ENCODE data around the gene CD99. TPM values are rescaled to one million over a fixed set of nuclear protein-coding genes. Genes with fewer than 3 reads are reported as not detected.

The CD99 gene
- polyA plus RNA-seq, 4 donors, result 101 to 307 (median 183) TPM

DNA sequence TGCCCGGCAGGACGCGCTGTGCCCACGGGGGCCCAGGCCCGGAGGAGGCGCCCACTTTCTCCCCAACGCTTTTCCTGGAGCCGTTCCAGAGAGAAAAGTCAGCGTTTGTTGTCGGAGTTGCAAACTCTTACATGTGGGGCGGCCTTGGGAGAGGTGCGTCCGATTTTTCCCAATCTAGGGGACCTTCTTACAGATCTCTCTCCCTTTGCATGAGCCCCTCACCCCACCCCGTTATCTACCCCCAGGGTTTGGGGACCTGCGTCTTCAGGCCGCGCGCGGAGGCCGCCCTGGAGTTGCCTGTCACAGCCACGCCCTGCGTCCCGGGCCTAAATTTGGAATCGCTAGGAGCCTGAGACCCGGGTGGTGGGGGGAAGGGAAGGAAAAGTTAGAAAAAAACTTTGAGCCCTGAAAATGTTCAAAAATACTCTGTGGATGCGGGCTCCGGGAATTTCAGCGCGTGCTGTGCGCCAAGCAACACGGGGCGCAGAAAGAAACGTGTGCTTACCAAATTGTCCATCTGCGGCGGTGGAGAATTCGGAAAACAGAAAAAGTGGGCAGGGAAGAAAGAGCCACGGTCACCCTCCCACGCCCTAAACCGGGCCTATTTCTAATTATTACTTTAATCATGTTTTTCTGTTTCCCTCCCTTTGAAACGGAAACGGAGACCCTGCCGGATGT is 587 bp downstream of the CD99 start:
- Histone ChIP-seq H3K9me3 (ENCODE audit: control insufficient read depth in 2 of 2, insufficient read depth in 1 of 2, low read depth in 1 of 2, low read length in 1 of 2) (no peaks in the 10 kb centered on the region), H3K4me3 (ENCODE audit: low read depth in 1 of 3, low read length in 3 of 3) (peak overlapping the region; percentile 73 to 91 (median 83)), H3K27ac (ENCODE audit: low read depth in 1 of 3, low read length in 2 of 3) (peak overlapping the region; percentile 69 to 93 (median 91)), H3K4me1 (ENCODE audit: control insufficient read depth in 3 of 3, insufficient read depth in 2 of 3, low read depth in 1 of 3, low read length in 2 of 3) (peaks cover 6 to 17% (median 16%) of the 10 kb centered on the region in 3 donors), H3K36me3 (ENCODE audit: control insufficient read depth in 3 of 3, insufficient read depth in 2 of 3, low read depth in 1 of 3, low read length in 3 of 3) (peaks cover 0 to 8% (median 0%) of the 10 kb centered on the region in 3 donors), H3K27me3 (ENCODE audit: control insufficient read depth in 3 of 3, insufficient read depth in 3 of 3, low read length in 3 of 3) (no peaks in the 10 kb centered on the region)
- DNase-seq (no peak), FAIRE-seq (no peak)
- WGBS, 3 donors, result 0% methylated on average over 38 to 42 of the region's 42 CpGs

DNA sequence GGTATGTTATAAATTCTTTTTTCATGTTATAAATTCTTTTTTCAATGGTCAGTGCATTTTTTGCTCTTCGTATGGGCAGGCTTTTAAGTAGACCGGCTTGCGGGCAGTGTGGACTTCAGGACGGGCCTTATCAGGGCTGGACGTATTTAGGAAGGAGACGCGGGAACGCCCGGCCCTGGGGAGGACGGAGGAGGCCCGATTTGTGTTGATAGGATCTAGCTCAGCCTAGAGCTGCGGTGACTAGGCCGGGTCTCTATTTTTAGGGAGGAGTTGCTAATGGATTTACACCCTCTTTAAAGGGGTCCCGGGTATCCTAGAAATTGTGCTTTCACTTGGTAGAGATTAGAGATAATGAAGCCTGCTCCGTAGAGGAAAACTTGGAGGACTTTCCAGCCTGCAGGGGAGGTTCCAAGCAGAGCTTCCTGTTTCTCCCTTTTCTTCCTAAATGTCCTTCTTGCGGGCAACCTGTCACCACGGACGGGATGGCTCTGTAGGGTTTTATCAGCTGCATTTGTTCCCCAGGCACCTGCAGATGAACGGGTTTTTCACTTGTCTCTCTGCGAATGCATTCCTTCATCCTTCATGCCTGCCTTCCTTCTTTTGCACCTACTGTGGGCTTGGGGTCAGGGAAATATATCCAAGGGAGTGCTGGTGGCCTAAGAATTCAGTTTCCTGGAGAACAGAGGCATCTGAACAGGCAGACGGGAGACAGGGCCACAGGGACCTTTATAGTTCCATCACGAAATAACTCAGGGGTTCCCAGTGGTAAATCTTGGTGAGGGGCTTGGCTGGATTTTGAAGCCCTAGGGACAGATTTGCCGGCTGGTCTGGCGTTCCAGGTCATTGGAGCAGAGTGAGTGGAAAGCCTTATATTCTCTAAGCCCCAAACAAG is 1.4 kb downstream of the CD99 start:
- no peaks in the 10 kb centered on the region for H3K9me3 ChIP-seq (ENCODE audit: control insufficient read depth in 2 of 2, insufficient read depth in 1 of 2, low read depth in 1 of 2, low read length in 1 of 2)
- peak overlapping the region; percentile 73 to 91 (median 83) for H3K4me3 ChIP-seq (ENCODE audit: low read depth in 1 of 3, low read length in 3 of 3)
- peaks cover 6 to 20% (median 17%) of the 10 kb centered on the region in 3 donors for H3K4me1 ChIP-seq (ENCODE audit: control insufficient read depth in 3 of 3, insufficient read depth in 2 of 3, low read depth in 1 of 3, low read length in 2 of 3)
- no peak for FAIRE-seq
- peak overlapping the region in 1 of 3 donors; percentile 93 for H3K27ac ChIP-seq (ENCODE audit: low read depth in 1 of 3, low read length in 2 of 3)
- no peaks in the 10 kb centered on the region for H3K27me3 ChIP-seq (ENCODE audit: control insufficient read depth in 3 of 3, insufficient read depth in 3 of 3, low read length in 3 of 3)
- H3K36me3 ChIP-seq (ENCODE audit: control insufficient read depth in 3 of 3, insufficient read depth in 2 of 3, low read depth in 1 of 3, low read length in 3 of 3), result peaks cover 0 to 15% (median 0%) of the 10 kb centered on the region in 3 donors
- DNase-seq, result peak; percentile 48 to 52
- 3 to 7% (median 7%) methylated on average over 24 of the region's 24 CpGs for WGBS, 3 donors

DNA sequence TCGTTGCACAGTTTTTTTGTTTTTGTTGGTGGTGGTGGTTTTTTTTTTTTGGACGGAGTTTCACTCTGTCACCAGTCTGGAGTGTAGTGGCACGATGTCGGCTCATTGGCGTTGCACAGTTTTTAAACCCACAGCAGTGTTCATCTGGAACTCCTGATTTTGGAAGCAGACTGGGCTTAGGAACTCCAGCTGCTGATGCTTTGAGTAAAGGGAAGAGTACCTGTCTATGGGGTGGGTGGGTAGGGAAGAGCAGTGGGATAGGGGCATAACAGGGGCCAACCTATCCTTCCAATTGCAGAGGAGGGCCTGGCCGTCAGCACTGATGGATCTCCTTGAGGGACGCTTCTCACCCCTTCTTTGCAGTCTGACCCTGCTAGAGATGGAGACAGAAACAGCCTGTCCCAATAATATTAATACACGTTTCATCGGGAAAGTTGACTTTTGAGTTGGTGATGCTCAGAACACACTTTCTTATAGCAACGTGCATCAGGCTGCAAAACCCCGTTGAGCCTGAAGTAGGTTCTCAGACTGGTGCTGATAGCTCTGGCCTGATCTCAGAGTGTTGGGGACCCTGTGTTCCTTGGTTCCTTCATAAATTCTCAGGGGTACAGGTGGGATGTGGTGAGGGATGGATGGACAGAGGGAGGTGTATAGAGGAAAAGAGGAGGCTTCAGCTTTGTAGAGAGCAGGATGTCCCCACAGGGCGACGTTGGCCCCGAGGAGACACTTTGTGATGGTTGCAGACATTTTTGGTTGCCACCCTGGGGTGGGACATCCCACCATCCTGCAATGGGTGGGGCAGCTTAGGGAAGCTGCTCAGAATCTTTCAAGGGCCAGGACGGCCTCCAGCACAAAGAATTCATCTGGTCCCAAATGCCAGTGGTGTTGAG is 2.3 kb downstream of the CD99 start:
- WGBS, 3 donors, result 25 to 51% (median 43%) methylated on average over 15 of the region's 15 CpGs
- Histone ChIP-seq H3K27me3 (ENCODE audit: control insufficient read depth in 3 of 3, insufficient read depth in 3 of 3, low read length in 3 of 3) (no peaks in the 10 kb centered on the region), H3K4me3 (ENCODE audit: low read depth in 1 of 3, low read length in 3 of 3) (peak overlapping the region in 2 of 3 donors; percentile 73 to 91), H3K4me1 (ENCODE audit: control insufficient read depth in 3 of 3, insufficient read depth in 2 of 3, low read depth in 1 of 3, low read length in 2 of 3) (peaks cover 6 to 20% (median 17%) of the 10 kb centered on the region in 3 donors), H3K9me3 (ENCODE audit: control insufficient read depth in 2 of 2, insufficient read depth in 1 of 2, low read depth in 1 of 2, low read length in 1 of 2) (no peaks in the 10 kb centered on the region), H3K27ac (ENCODE audit: low read depth in 1 of 3, low read length in 2 of 3) (peak overlapping the region in 2 of 3 donors; percentile 34 to 93), H3K36me3 (ENCODE audit: control insufficient read depth in 3 of 3, insufficient read depth in 2 of 3, low read depth in 1 of 3, low read length in 3 of 3) (peaks cover 0 to 19% (median 0%) of the 10 kb centered on the region in 3 donors)
- no peak for FAIRE-seq
- peak in 1 of 2 donors; percentile 5 for DNase-seq

DNA sequence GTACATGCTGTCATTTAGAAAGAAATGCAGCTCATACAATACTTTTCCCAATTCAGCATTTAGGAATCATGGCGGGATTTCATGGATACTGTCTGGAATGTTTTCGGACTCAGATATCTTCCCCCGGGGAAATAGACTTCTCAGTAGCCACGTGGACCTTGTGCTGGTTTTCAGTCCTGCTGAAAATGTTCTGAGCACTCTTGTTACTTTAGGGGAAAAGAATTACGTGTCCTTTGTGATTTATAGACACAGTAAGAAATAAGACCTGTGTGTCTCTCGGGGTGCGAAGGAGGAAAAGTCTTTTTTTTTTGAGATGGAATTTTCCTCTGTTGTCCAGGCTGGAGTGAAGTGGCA is 3.8 kb downstream of the CD99 start:
- H3K27me3 ChIP-seq (ENCODE audit: control insufficient read depth in 3 of 3, insufficient read depth in 3 of 3, low read length in 3 of 3), result no peaks in the 10 kb centered on the region
- H3K4me3 ChIP-seq (ENCODE audit: low read depth in 1 of 3, low read length in 3 of 3), result no peak overlapping the region
- H3K9me3 ChIP-seq (ENCODE audit: control insufficient read depth in 2 of 2, insufficient read depth in 1 of 2, low read depth in 1 of 2, low read length in 1 of 2), result no peaks in the 10 kb centered on the region
- no peak overlapping the region for H3K27ac ChIP-seq (ENCODE audit: low read depth in 1 of 3, low read length in 2 of 3)
- H3K36me3 ChIP-seq (ENCODE audit: control insufficient read depth in 3 of 3, insufficient read depth in 2 of 3, low read depth in 1 of 3, low read length in 3 of 3), result peaks cover 0 to 32% (median 0%) of the 10 kb centered on the region in 3 donors
- 59 to 84% (median 68%) methylated on average over 7 of the region's 7 CpGs for WGBS, 3 donors
- FAIRE-seq (no peak), DNase-seq (no peak)
- H3K4me1 ChIP-seq (ENCODE audit: control insufficient read depth in 3 of 3, insufficient read depth in 2 of 3, low read depth in 1 of 3, low read length in 2 of 3), result peaks cover 6 to 20% (median 9%) of the 10 kb centered on the region in 3 donors

DNA sequence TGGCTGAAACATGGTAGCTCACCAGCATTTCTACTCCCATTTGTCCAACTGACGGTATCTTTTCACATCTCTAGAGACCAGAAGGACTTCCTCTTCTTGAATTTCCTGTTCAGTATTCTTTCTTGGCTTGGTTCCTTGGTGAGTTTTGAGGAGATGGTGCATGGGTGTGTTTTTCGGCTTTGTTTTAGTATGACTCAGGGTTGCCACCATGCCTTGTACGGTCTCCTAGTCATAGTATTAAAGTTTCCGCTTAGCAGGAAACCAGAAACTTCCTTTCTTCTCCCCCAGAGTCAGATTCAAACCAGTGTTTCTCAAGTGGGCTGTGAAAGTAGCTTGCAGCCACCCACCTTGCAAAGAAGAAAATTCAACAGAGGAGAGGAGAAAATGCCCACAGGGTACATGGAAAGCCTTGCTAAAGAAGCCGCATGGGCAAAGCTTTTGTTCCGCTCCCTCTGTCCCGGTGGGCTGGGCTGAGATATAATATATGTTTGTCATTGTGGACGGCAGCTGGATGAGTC is 5.7 kb downstream of the CD99 start:
- no peaks in the 10 kb centered on the region for H3K27me3 ChIP-seq (ENCODE audit: control insufficient read depth in 3 of 3, insufficient read depth in 3 of 3, low read length in 3 of 3)
- H3K4me1 ChIP-seq (ENCODE audit: control insufficient read depth in 3 of 3, insufficient read depth in 2 of 3, low read depth in 1 of 3, low read length in 2 of 3), result peaks cover 6 to 20% (median 7%) of the 10 kb centered on the region in 3 donors
- peaks cover 0 to 38% (median 0%) of the 10 kb centered on the region in 3 donors for H3K36me3 ChIP-seq (ENCODE audit: control insufficient read depth in 3 of 3, insufficient read depth in 2 of 3, low read depth in 1 of 3, low read length in 3 of 3)
- FAIRE-seq, result no peak
- no peaks in the 10 kb centered on the region for H3K9me3 ChIP-seq (ENCODE audit: control insufficient read depth in 2 of 2, insufficient read depth in 1 of 2, low read depth in 1 of 2, low read length in 1 of 2)
- WGBS, 3 donors, result 43 to 75% (median 58%) methylated on average over 8 of the region's 8 CpGs
- DNase-seq, result peak in 1 of 2 donors; percentile 52
- H3K27ac ChIP-seq (ENCODE audit: low read depth in 1 of 3, low read length in 2 of 3), result peak overlapping the region in 1 of 3 donors; percentile 33
- H3K4me3 ChIP-seq (ENCODE audit: low read depth in 1 of 3, low read length in 3 of 3), result no peak overlapping the region

DNA sequence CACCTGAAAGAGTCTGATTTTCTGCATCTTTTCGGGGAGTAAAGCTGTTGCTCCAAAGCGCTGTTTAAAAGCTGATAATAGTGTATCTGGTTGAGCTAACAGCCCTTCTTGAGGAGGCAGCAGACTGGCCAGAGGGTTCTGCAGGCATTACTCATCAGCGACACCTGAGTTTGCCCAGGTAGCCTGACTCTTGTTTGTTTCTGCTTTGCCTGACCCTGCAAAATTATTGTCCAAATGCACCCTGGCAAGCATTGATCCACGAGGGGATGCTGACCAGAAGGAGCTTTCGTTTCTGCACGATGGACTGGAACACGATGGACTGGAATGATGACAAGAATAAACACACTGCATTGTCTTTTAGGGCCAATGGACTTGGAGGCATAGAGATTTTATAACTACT is 6.2 kb downstream of the CD99 start:
- peak overlapping the region in 1 of 3 donors; percentile 33 for H3K27ac ChIP-seq (ENCODE audit: low read depth in 1 of 3, low read length in 2 of 3)
- WGBS, 3 donors, result 39 to 46% (median 43%) methylated on average over 7 of the region's 7 CpGs
- H3K27me3 ChIP-seq (ENCODE audit: control insufficient read depth in 3 of 3, insufficient read depth in 3 of 3, low read length in 3 of 3), result no peaks in the 10 kb centered on the region
- peaks cover 6 to 20% (median 7%) of the 10 kb centered on the region in 3 donors for H3K4me1 ChIP-seq (ENCODE audit: control insufficient read depth in 3 of 3, insufficient read depth in 2 of 3, low read depth in 1 of 3, low read length in 2 of 3)
- DNase-seq, result no peak
- H3K9me3 ChIP-seq (ENCODE audit: control insufficient read depth in 2 of 2, insufficient read depth in 1 of 2, low read depth in 1 of 2, low read length in 1 of 2), result no peaks in the 10 kb centered on the region
- no peak overlapping the region for H3K4me3 ChIP-seq (ENCODE audit: low read depth in 1 of 3, low read length in 3 of 3)
- H3K36me3 ChIP-seq (ENCODE audit: control insufficient read depth in 3 of 3, insufficient read depth in 2 of 3, low read depth in 1 of 3, low read length in 3 of 3), result peaks cover 0 to 38% (median 0%) of the 10 kb centered on the region in 3 donors
- FAIRE-seq, result no peak

DNA sequence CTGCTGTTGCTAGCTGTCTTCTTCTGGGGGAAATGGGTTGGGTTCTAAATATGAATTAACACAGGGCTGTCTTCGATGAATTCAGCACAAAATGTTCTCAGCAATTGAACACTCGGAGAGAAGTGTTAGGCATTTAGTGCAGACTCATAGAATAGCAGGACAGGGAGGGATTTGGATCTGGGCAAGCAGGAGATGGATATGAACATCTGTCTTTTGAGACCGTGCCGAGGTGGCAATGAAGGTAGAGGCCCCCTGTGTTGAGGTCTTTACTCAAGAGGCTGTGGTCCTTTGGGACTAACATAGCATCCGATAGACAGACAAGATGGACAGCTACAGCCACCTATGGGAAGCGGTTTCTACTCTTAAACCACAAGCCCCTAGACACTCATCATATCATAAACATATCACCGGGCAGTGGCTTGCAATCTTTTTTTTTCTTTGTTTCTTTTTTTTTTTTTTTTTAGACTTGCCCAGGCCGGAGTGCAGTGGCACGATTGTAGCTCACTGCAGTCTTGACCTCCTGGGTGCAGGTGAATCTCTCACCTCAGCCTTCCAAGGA is 6.7 kb downstream of the CD99 start:
- no peak overlapping the region for H3K27ac ChIP-seq (ENCODE audit: low read depth in 1 of 3, low read length in 2 of 3)
- FAIRE-seq (no peak), DNase-seq (peak in 1 of 2 donors; percentile 13)
- WGBS, 3 donors, result 52 to 65% (median 58%) methylated on average over 9 of the region's 9 CpGs
- H3K4me1 ChIP-seq (ENCODE audit: control insufficient read depth in 3 of 3, insufficient read depth in 2 of 3, low read depth in 1 of 3, low read length in 2 of 3), result peaks cover 3 to 20% (median 6%) of the 10 kb centered on the region in 3 donors
- H3K9me3 ChIP-seq (ENCODE audit: control insufficient read depth in 2 of 2, insufficient read depth in 1 of 2, low read depth in 1 of 2, low read length in 1 of 2), result no peaks in the 10 kb centered on the region
- peaks cover 0 to 36% (median 0%) of the 10 kb centered on the region in 3 donors for H3K36me3 ChIP-seq (ENCODE audit: control insufficient read depth in 3 of 3, insufficient read depth in 2 of 3, low read depth in 1 of 3, low read length in 3 of 3)
- no peaks in the 10 kb centered on the region for H3K27me3 ChIP-seq (ENCODE audit: control insufficient read depth in 3 of 3, insufficient read depth in 3 of 3, low read length in 3 of 3)
- no peak overlapping the region for H3K4me3 ChIP-seq (ENCODE audit: low read depth in 1 of 3, low read length in 3 of 3)
